Spleen (tissue), 11 donors: ENCODE results near the gene SCART1. TPM values are rescaled to one million over a fixed set of nuclear protein-coding genes. Genes with fewer than 3 reads are reported as not detected.

ENCODE experiments used
- DNase-seq: peaks from one replicate; pipeline ENCODE4 v3.0.0-alpha.2; 2020
- H3K27ac ChIP-seq, 8 donors: fragments of 200-600 bp; sonication (generic) in 7 of 8; 1 replicate in 4 of 8; 2 replicates in 4 of 8; pipeline versions ENCODE4 v1.5.0 to v1.8.0; 2016 to 2021; ENCODE audit warnings: inconsistent platforms in 4 of 8, mild to moderate bottlenecking in 4 of 8, moderate library complexity in 1 of 8
- H3K27me3 ChIP-seq, 7 donors: fragments of 200-600 bp; sonication (generic) in 6 of 7; replicated peaks in 1 of 7; 1 replicate in 4 of 7; 2 replicates in 3 of 7; pipeline versions ENCODE4 v1.5.0 to v1.8.0; 2016 to 2021; ENCODE audit warnings: inconsistent platforms in 3 of 7, mild to moderate bottlenecking in 1 of 7
- H3K36me3 ChIP-seq, 6 donors: fragments of 200-600 bp; sonication (generic) in 5 of 6; 1 replicate in 4 of 6; 2 replicates in 2 of 6; pipeline versions ENCODE4 v1.5.0 to v1.8.0; 2016 to 2021; ENCODE audit warnings: inconsistent platforms in 2 of 6
- H3K4me1 ChIP-seq, 6 donors: fragments of 200-600 bp; sonication (generic) in 5 of 6; 1 replicate in 3 of 6; 2 replicates in 3 of 6; pipeline versions ENCODE4 v1.5.0 to v1.8.0; 2016 to 2021; ENCODE audit warnings: inconsistent platforms in 3 of 6
- H3K4me3 ChIP-seq, 8 donors: fragments of 200-600 bp; sonication (generic) in 7 of 8; 1 replicate in 4 of 8; 2 replicates in 4 of 8; pipeline versions ENCODE4 v1.5.0 to v1.8.0; 2016 to 2021; ENCODE audit warnings: inconsistent platforms in 4 of 8, mild to moderate bottlenecking in 4 of 8, moderate library complexity in 2 of 8
- H3K9me3 ChIP-seq, 8 donors: fragments of 200-600 bp; sonication (generic) in 7 of 8; 1 replicate in 4 of 8; 2 replicates in 4 of 8; pipeline versions ENCODE4 v1.5.0 to v1.8.0; 2016 to 2021; ENCODE audit warnings: inconsistent platforms in 4 of 8
- POLR2A ChIP-seq, 3 donors: fragments of 450-650 bp; IDR thresholded peaks; one replicate each; pipeline ENCODE4 v1.5.1; 2017; ENCODE audit warnings: antibody characterized with exemption in 3 of 3, mild to moderate bottlenecking in 1 of 3
- POLR2AphosphoS5 ChIP-seq, 3 donors: sonication (generic); formaldehyde crosslinking; IDR thresholded peaks; one replicate each; pipeline ENCODE4 v1.5.1; 2017; ENCODE audit warnings: antibody characterized with exemption in 3 of 3
- WGBS, 5 donors: extraction: QIAGEN DNeasy Blood & Tissue Kit in 3 of 5; methylation state at CpG; one replicate each; pipeline versions ENCODE4 v1.1.5 to v1.1.7; 2013 to 2018; 5-methylcytosine and 5-hydroxymethylcytosine counted together
- intact Hi-C: fragments of 100-400 bp; cut with DNase I; formaldehyde crosslinking; loops from one replicate; pipeline ENCODE4 v1.15.0; 2023; ENCODE audit warnings: low total_unique reads
- polyA plus RNA-seq, 3 donors: library from polyadenylated mRNA; stranded (reverse); fragments of 200-250 nt; gene quantifications; one replicate each; pipeline ENCODE4 v1.2.1, GENCODE V29; 2013
- total RNA-seq, 7 donors: library from RNA; depleted of rRNA in 3 of 7; stranded (reverse); fragments of >200 nt in 3 of 7; fragmentation: NEBNext Ultra II Directional in 4 of 7; extraction: Animal tissue kit (Norgen Biotek cat#: 25700) in 4 of 7; gene quantifications; one replicate each; pipeline versions ENCODE4 v1.1.0 to v1.2.1, GENCODE V29; 2016 to 2021
- TF ChIP-seq, protein P1 (sequence below), 11 experiments: fragments of 200-600 bp in 7 of 11; fragments of 450-650 bp in 4 of 11; sonication (generic) in 4 of 11; IDR thresholded peaks in 8 of 11; conservative IDR thresholded peaks in 3 of 11; 1 replicate in 7 of 11; 2 replicates in 4 of 11; pipeline versions ENCODE4 v1.4.0 to v1.8.0; 2016 to 2021; ENCODE audit warnings: antibody characterized with exemption in 11 of 11, inconsistent platforms in 4 of 11, mild to moderate bottlenecking in 1 of 11
- donor health status: healthy with polysubstance abuse.
- donor health status: DM: no; HTN: no; CAD: no; lungs with moderate emphysema.
- donor health status: DM: no; HTN: no; CAD: no.
- donor health status: Bipolar disorder and iron deficiency.
- donor health status: healthy.
- donor health status: DM: no; HTN: no; CAD: no.
- donor health status: DM: yes; HTN: yes; CAD: no.

SCART1 gene
- total and polyA plus RNA-seq, 10 donors: 0.36 to 9.7 (median 4.9) TPM

DNA sequence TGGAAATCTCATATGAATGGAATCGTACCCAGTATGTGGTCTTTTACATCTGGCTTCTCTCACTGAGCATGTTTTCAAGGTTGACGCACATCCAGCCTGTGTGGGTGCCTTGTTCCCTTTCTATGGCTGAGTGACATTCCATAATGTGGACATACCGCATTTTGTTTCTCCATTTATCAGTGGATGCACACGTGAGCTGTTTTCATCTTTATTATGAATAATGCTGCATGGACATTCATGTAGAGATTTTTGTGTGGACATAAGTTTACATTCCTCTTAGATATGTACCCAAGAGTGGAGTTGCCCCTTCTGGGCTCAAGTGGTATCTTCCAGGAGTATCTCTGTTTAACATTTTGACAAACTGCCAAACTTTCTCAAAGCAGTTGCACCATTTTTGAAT, 1.3 kb upstream of the SCART1 start:
- Histone ChIP-seq H3K4me1 (no peaks in the 10 kb centered on the region), H3K4me3 (no peak overlapping the region), H3K27me3 (no peaks in the 10 kb centered on the region), H3K27ac (no peak overlapping the region), H3K9me3 (peaks cover 4 to 29% (median 25%) of the 10 kb centered on the region in 8 donors), H3K36me3 (no peaks in the 10 kb centered on the region)
- 72 to 89% (median 81%) methylated on average over 4 of the region's 4 CpGs for WGBS, 5 donors
- DNase-seq: no peak
- intact Hi-C loops: no loop called here
- TF ChIP-seq POLR2A (IDR thresholded peaks at IDR 0.05): no peak
- TF ChIP-seq, protein P1, sequence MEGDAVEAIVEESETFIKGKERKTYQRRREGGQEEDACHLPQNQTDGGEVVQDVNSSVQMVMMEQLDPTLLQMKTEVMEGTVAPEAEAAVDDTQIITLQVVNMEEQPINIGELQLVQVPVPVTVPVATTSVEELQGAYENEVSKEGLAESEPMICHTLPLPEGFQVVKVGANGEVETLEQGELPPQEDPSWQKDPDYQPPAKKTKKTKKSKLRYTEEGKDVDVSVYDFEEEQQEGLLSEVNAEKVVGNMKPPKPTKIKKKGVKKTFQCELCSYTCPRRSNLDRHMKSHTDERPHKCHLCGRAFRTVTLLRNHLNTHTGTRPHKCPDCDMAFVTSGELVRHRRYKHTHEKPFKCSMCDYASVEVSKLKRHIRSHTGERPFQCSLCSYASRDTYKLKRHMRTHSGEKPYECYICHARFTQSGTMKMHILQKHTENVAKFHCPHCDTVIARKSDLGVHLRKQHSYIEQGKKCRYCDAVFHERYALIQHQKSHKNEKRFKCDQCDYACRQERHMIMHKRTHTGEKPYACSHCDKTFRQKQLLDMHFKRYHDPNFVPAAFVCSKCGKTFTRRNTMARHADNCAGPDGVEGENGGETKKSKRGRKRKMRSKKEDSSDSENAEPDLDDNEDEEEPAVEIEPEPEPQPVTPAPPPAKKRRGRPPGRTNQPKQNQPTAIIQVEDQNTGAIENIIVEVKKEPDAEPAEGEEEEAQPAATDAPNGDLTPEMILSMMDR (IDR thresholded peaks at IDR 0.05 in 8 of 11, conservative IDR thresholded peaks at IDR 0.05 in 3 of 11): no peak
- no peak for TF ChIP-seq POLR2AphosphoS5 (IDR thresholded peaks at IDR 0.05)

DNA sequence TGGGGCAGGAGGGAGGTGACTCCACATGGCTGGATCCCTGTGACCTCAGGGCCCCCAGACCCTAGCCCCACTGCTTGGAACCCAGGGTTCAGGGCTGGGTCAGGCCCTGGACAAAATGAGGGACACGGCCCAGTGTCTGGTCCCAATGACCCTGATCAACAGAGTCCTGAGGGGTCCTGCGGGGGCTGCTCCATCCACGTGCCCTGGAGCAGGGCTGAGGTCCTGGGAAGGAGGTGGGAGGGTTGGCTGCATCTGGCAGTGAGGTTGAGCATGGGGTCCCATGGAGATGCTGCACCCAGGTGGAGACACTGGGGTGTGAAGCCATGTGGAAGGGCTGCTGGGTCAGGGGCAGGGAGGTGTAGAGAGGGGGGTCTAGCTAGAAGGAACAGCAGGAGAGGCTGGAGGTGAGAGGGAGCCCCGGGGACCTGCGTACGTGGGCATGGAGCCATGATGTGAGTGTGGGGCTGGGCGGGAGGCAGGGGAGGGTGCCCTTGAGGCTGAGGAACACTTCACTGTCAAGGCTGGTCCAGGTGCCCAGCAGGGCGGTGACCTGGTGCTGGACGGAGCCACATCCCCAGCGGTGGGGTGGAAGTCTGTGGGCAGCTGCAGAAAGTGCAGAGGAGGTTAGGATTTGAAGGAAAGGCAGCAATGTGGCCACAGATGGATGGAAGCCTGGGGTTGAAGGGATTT, 604 bp downstream of the SCART1 start:
- DNase-seq: no peak
- H3K4me3 ChIP-seq: no peak overlapping the region
- no peaks in the 10 kb centered on the region for H3K36me3 ChIP-seq
- intact Hi-C loops: no loop called here
- no peaks in the 10 kb centered on the region for H3K27me3 ChIP-seq
- H3K4me1 ChIP-seq: no peaks in the 10 kb centered on the region
- H3K9me3 ChIP-seq: peaks cover 0 to 10% (median 6%) of the 10 kb centered on the region in 8 donors
- 79 to 91% (median 83%) methylated on average over 10 of the region's 10 CpGs for WGBS, 5 donors
- H3K27ac ChIP-seq: no peak overlapping the region
- TF ChIP-seq POLR2AphosphoS5 (IDR thresholded peaks at IDR 0.05) (no peak), POLR2A (IDR thresholded peaks at IDR 0.05) (no peak)
- TF ChIP-seq, protein P1 (IDR thresholded peaks at IDR 0.05 in 8 of 11, conservative IDR thresholded peaks at IDR 0.05 in 3 of 11): no peak

- H3K36me3 ChIP-seq: no peaks in the 10 kb centered on the region
- H3K27me3 ChIP-seq: no peaks in the 10 kb centered on the region
- no peak for DNase-seq
- H3K27ac ChIP-seq: no peak overlapping the region
- intact Hi-C loops: no loop called here
- H3K9me3 ChIP-seq: peaks cover 0 to 1% (median 0%) of the 10 kb centered on the region in 8 donors
- TF ChIP-seq POLR2A (IDR thresholded peaks at IDR 0.05): no peak
- no peak for TF ChIP-seq POLR2AphosphoS5 (IDR thresholded peaks at IDR 0.05)
- TF ChIP-seq, protein P1 (IDR thresholded peaks at IDR 0.05 in 8 of 11, conservative IDR thresholded peaks at IDR 0.05 in 3 of 11): no peak
- no peak overlapping the region for H3K4me3 ChIP-seq
- WGBS, 5 donors: 68 to 84% (median 75%) methylated on average over 5 of the region's 5 CpGs
- H3K4me1 ChIP-seq: no peaks in the 10 kb centered on the region
These were observed 1.5 kb downstream of the SCART1 start for GRCh38 chr10:133455196-133455595.

GRCh38 chr10:133455611-133456031, 1.9 kb downstream of the SCART1 start:
- no peaks in the 10 kb centered on the region for H3K4me1 ChIP-seq

More at GRCh38 chr10:133455611-133456031, 1.9 kb downstream of the SCART1 start:
- DNase-seq: no peak
- Histone ChIP-seq H3K9me3 (no peaks in the 10 kb centered on the region), H3K27ac (no peak overlapping the region), H3K27me3 (no peaks in the 10 kb centered on the region), H3K36me3 (no peaks in the 10 kb centered on the region), H3K4me3 (no peak overlapping the region)
- intact Hi-C loops: no loop called here
- TF ChIP-seq POLR2A (IDR thresholded peaks at IDR 0.05): no peak
- TF ChIP-seq POLR2AphosphoS5 (IDR thresholded peaks at IDR 0.05): no peak
- TF ChIP-seq, protein P1 (IDR thresholded peaks at IDR 0.05 in 8 of 11, conservative IDR thresholded peaks at IDR 0.05 in 3 of 11): no peak
- 76 to 93% (median 82%) methylated on average over 7 of the region's 7 CpGs for WGBS, 5 donors
